Measurements from ENCODE around the gene GLT1D1.

DNA sequence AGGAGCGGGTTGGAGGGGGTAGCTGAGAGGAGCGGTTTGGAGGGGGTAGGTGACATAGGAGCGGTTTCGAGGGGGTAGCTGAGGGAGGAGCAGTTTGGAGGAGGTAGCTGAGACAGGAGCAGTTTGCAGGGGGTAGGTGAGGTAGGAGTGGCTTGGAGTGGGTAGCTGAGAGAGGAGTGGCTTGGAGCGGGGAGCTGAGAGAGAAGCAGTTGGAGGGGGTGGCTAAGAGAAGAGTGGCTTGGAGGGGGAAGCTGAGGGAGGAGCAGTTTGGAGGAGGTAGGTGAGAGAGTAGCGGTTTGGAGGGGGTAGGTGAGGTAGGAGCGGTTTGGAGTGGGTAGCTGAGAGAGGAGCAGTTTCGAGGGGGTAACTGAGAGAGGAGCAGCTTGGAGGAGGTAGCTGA is 152.1 kb downstream of the GLT1D1 start:
- TF ChIP-seq, protein P1, sequence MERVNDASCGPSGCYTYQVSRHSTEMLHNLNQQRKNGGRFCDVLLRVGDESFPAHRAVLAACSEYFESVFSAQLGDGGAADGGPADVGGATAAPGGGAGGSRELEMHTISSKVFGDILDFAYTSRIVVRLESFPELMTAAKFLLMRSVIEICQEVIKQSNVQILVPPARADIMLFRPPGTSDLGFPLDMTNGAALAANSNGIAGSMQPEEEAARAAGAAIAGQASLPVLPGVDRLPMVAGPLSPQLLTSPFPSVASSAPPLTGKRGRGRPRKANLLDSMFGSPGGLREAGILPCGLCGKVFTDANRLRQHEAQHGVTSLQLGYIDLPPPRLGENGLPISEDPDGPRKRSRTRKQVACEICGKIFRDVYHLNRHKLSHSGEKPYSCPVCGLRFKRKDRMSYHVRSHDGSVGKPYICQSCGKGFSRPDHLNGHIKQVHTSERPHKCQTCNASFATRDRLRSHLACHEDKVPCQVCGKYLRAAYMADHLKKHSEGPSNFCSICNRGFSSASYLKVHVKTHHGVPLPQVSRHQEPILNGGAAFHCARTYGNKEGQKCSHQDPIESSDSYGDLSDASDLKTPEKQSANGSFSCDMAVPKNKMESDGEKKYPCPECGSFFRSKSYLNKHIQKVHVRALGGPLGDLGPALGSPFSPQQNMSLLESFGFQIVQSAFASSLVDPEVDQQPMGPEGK (CRISPR knock-in tag; IDR thresholded peaks at IDR 0.05; ENCODE audit: borderline replicate concordance) = no peak
- TF ChIP-seq, protein P2, sequence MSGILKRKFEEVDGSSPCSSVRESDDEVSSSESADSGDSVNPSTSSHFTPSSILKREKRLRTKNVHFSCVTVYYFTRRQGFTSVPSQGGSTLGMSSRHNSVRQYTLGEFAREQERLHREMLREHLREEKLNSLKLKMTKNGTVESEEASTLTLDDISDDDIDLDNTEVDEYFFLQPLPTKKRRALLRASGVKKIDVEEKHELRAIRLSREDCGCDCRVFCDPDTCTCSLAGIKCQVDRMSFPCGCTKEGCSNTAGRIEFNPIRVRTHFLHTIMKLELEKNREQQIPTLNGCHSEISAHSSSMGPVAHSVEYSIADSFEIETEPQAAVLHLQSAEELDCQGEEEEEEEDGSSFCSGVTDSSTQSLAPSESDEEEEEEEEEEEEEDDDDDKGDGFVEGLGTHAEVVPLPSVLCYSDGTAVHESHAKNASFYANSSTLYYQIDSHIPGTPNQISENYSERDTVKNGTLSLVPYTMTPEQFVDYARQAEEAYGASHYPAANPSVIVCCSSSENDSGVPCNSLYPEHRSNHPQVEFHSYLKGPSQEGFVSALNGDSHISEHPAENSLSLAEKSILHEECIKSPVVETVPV (CRISPR knock-in tag; IDR thresholded peaks at IDR 0.05) = no peak
- no peak for TF ChIP-seq RARB (CRISPR knock-in tag; IDR thresholded peaks at IDR 0.05)
- TF ChIP-seq ZNF8 (CRISPR knock-in tag; IDR thresholded peaks at IDR 0.05) = no peak
- no peak for TF ChIP-seq ZNF565 (CRISPR knock-in tag; conservative IDR thresholded peaks at IDR 0.05; ENCODE audit: low read depth)
- TF ChIP-seq, protein P3, sequence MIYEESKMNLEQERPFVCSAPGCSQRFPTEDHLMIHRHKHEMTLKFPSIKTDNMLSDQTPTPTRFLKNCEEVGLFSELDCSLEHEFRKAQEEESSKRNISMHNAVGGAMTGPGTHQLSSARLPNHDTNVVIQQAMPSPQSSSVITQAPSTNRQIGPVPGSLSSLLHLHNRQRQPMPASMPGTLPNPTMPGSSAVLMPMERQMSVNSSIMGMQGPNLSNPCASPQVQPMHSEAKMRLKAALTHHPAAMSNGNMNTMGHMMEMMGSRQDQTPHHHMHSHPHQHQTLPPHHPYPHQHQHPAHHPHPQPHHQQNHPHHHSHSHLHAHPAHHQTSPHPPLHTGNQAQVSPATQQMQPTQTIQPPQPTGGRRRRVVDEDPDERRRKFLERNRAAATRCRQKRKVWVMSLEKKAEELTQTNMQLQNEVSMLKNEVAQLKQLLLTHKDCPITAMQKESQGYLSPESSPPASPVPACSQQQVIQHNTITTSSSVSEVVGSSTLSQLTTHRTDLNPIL (CRISPR knock-in tag; IDR thresholded peaks at IDR 0.05; ENCODE audit: low read depth) = no peak
- TF ChIP-seq BACH2 (CRISPR knock-in tag; IDR thresholded peaks at IDR 0.05; ENCODE audit: borderline replicate concordance) = no peak
- no peak for TF ChIP-seq GLIS3 (CRISPR knock-in tag; IDR thresholded peaks at IDR 0.05)
- TF ChIP-seq ZC3H10 (CRISPR knock-in tag; IDR thresholded peaks at IDR 0.05) = no peak
